Smooth muscle cell of the brain vasculature (primary cell): ENCODE measurements around the gene SEMA3F.
"Not testable (repeated sequence)": the region's sequence is repeated elsewhere in the genome, so short reads cannot be mapped to it uniquely, and the experiment has no call there.

Experiments
- DNase-seq: peaks from one replicate; pipeline ENCODE4 v3.0.0-alpha.2; 2012; ENCODE audit warnings: low read depth, low spot score

Gene SEMA3F

DNA sequence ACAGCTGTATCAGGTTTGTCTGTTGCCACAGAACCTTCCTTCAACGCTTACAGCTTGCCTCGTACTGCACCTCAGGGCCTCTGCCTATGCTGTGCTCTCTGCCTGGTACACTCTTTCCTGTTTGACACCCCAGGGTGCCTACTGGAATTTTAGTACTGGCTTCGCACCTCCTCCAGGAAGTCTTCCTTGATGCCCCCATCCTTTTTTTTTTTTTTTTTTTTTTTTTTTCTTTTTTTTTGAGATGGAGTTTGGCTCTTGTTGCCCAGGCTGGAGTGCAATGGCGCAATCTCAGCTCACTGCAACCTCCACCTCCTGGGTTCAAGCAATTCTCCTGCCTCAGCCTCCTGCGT lies 56.2 kb downstream of the SEMA3F start:
- not testable (repeated sequence) for DNase-seq

DNA sequence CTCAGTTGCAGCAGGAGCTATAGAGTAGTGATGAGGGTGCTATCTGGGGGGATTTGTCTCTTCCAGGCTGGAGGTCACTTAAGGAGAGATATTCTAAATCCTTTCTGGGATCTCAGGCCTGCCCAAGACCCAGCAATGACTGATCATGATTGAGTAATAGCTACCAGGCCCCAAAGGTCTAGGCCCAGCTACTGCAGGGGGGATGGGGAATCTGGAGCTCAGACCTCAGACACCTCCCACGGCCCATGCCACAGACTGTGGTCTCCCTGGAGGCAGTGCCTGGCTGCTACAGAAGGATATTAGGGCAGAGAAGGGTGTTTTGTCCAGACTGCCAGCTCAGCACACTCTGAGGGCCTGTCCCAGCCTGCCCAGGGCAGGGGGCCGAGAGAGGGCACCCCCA lies 56.8 kb downstream of the SEMA3F start:
- no peak for DNase-seq

DNA sequence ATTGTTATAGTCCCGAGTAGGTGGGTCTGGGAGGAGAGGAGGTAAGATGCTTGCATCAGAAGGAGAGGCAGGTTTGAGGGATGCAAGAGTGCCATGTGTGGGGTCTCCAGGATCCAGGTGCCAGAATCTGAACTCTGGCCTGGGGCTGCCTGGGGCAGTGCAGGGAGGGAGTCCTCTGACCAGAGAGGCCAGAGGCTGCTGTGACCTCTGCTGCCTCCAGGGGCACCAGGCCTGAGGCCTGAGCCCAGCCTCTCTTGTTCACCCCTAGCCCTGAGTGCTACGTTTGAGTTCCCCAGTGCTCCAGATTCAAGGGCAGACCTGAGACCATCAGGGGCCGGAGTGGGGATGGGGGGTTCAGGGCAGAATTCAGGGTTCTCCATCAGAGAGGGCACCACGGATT lies 57.4 kb downstream of the SEMA3F start:
- no peak for DNase-seq

DNA sequence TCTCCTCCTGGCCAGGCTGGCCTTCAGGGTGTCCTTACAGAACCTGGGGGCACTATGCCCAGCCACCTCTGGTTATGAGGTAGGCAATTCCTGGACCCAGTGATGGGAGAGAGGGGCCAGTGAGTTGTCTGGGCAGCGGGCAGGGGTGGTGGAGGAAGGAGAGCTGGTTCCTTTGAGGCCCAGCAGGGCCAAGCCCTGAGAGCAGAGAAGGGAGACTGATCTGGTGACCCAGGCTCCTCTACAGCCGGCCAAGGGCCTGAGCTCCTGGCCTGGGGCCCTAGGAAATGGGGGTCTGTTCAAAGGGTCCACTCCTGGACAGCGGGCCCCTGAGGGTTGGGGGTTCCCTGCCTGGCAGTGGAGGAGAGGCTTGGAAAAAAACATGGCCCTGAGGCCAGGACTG lies 57.8 kb downstream of the SEMA3F start:
- DNase-seq = no peak

DNA sequence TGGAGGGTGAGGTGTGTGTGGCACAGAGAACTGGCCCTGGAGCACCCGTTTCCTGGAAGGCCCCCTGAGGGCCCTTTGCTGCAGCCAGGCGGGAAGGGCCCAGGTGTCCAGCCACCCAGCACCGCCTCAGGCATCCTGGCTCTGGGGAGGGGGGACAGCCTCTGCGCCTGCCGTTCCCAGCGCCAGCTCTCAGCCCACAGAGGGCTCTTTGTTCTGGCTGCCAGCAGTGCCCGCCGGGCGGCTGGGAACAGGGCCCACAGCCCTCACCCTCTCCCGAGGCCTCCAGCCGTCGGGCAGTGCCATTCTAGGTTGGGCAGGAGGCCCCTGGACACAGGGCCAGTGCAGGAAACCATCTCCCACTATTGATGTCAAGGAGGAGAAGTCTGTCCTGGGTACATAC lies 58.2 kb downstream of the SEMA3F start:
- no peak for DNase-seq

DNA sequence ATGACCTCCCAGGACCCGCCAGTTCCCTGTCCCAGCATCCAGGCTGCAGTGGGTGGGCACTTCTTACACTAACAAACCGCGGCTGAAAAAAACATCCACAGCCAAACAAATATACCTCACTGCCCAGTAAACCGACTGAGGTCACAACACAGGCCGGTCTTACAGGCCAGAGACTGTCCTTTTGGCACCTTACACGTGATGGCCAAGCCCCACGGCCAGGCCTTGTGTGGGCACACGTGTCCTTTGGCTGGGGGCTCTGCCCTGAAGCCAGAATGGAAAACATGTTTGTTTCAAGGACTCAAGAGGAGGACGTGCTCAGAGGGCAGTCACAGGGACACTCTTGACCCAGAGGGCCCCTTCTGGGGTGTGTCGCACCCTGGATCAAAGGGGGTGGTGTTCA lies 59.7 kb downstream of the SEMA3F start:
- no peak for DNase-seq

DNA sequence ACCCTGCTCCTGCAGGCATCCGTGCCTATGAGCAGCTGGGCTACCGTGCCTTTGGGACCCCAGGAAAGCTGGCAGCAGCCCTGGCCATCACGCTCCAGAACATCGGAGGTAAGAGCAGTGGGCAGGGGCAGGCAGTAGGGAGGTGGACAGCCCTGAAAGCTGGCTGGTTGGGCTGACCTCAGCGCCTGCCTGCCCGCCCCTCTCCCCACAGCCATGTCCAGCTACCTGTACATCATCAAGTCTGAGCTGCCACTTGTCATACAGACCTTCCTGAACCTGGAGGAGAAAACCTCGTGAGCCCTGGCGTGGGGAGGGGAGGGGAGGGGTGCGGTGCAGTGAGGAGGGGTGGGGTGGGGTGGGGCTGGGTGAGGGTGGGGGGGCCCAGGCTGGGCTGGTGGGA lies 60.4 kb downstream of the SEMA3F start:
- DNase-seq = no peak

DNA sequence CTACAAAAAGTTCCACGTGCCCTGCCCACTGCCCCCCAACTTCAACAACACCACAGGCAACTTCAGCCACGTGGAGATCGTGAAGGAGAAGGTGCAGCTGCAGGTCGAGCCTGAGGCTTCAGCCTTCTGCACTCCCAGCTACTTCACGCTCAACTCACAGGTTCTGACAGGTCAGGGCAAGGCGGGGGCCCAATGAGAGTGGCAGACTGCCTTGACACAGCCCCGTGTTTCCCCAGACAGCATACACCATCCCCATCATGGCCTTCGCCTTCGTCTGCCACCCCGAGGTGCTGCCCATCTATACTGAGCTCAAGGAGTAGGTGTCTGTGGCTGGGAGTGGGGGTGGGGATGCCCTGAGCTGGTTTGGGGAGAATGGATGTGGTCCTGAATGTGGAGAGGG lies 62.6 kb downstream of the SEMA3F start:
- DNase-seq = no peak

DNA sequence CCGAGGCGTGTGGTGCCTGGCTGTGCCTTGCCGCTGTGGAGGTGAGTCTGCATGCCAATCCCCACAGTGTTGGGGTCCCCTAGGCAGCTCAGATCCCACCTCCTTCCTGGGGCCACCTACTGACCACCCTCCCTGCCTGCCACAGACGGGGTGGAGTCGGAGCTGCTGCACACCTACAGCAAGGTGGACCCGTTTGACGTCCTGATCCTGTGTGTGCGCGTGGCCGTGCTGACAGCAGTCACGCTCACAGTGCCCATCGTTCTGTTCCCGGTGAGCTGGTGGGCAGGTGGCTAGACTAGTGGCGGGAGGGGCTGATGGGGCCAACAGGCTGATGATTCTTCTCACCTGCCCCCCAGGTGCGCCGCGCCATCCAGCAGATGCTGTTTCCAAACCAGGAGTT lies 63.3 kb downstream of the SEMA3F start:
- no peak for DNase-seq

DNA sequence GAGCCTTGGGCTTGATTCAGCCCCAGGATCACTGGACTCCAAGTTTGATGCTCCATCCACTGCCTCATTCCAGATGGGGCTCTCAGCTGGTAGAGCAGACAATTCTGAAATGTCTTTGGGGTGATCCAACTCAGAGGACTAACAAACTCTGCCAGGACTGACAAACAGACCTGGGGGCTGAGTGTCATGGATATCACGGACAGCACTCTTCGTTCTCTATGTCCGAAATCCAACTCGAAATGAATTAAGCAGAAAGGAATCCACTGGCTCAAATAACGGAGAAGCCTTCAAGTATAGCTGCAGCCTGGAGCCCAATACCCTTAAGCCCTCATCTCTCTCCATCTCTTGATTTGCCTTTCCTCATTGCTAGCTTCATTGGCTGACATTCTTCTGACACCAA lies 64.2 kb downstream of the SEMA3F start:
- DNase-seq = no peak

DNA sequence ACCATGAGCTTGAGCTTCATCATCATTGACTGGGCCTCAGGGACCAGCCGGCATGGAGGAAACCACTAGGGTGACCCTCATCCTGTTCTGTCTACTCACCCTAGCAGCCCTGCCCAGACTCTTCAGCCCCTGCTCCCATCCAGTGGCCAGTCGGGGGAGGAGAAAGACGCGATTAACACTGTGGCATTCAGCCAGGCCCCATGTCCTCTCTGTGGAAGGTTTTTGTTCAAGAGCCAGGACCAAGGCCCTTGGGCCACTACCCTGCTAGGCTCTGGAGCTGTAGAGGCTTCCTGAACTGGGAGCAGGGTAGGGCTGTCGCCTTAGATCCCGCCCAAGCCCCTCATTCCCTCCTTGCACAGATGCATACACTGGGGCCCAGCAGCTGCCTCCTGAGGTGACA lies 65.0 kb downstream of the SEMA3F start:
- DNase-seq = no peak

DNA sequence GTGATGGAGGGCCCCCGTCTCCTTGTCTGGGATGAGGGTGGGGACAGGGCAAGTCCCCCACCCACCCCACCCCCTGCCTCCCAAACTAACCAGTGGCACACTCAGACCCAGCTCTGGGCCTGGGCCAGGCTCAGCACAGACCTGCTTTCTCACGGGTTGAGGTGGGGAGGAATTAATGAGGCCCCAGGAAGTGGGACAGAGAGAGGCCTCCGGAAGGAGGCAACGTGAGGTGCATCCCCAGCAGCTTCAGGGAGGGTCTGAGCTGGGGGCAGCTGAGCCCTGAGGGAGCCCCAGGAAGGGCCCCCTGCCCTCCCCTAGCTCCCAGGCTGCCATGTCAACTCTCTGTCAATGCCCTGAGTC lies 65.9 kb downstream of the SEMA3F start:
- no peak for DNase-seq

DNA sequence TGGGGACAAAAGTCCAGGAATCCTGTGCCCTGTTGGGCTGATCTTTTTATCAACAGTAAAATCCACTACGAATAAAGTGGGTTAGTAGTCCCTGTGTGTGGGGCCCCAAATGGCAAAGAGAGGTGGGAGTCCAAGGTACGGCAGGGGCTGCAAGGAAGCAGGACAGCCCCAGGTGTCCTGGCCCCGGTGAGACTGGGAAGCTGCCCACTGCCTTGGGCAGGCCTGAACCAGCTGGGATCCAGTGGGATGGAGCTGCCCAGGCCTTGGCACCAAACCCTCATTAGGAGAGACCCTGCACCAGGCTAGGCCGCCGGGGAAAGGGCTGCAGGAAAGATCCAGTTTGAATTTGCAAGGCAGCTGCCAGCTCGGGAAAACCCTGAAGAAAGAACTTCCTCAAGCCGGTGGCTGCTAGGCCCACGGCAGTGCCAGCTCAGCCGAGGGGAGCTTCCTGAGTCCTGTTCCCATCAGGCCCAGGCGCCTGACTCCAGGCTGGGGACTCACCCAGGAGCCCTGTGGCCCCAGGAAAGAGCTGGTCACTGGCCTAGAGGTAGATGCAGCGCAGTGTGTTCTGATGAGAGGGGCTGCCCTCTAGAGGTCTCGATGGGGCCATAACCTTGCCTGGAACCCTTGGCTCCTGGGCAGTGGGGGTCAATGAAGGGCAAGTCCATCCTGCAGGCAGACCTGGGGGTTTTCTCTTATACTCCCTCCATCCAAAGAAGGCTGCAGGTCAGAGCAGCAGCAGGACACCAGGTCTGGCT lies 66.5 kb downstream of the SEMA3F start:
- DNase-seq = no peak

DNA sequence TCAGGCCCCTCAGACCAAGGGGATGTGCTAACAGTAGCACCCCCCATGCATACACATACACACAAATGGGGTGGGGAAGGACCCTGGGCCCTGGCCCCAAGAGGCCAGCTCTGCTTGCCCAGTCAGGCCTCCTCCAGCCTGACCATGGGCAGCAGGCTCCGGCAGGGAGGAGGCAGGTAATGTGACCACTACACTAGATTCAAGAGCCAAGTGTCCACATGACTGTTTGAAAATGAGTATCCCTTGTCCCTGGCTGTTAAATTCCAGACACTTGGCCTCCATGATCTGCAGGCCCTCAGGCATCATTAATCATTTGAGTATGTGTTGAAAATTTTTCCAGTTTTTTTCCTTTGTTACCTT lies 67.0 kb downstream of the SEMA3F start:
- DNase-seq = no peak

DNA sequence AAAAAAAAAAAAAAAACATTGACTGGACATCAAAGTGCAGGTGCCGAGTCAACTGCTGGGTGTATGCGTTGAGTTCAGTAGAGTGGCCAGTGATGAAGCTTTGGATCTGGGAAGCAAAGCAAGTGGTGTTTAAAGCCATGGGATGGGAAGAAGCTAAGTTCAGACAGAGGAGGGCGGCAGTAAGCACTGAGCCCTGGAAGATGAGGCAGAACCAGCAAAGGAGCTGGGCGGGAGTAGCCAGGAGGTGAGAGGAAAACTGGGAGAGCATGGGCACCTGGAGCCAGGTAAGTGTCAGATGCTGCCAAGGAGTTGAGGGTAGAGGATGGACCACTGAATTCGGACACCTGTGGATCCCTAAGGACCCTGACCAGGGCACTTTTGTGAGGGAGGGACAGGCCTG lies 69.5 kb downstream of the SEMA3F start:
- no peak for DNase-seq

DNA sequence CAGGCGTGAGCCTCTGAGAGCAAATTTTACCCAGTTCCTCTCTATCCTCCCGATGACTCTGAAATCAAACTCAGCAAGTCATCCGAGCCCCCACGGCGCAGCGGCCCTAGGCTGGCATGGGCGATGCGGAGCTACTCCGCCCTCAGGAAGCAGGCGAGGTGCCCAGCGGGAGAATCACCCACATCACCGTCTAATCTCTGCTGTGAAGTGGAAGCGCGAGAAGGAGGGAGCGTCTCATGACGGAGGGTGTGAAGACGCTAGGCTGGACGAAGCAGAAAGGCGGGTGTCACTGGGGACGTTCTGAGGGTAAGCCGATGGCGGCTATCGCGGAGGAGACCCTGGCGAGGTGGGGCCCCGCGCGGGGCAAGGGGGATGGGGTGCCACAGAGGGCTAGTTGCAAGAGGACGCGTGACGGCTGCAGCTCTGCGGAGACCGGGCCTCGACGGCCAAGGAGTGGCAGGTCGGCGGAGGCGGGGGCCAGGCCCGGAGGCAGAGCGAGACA lies 71.8 kb downstream of the SEMA3F start:
- DNase-seq = no peak

DNA sequence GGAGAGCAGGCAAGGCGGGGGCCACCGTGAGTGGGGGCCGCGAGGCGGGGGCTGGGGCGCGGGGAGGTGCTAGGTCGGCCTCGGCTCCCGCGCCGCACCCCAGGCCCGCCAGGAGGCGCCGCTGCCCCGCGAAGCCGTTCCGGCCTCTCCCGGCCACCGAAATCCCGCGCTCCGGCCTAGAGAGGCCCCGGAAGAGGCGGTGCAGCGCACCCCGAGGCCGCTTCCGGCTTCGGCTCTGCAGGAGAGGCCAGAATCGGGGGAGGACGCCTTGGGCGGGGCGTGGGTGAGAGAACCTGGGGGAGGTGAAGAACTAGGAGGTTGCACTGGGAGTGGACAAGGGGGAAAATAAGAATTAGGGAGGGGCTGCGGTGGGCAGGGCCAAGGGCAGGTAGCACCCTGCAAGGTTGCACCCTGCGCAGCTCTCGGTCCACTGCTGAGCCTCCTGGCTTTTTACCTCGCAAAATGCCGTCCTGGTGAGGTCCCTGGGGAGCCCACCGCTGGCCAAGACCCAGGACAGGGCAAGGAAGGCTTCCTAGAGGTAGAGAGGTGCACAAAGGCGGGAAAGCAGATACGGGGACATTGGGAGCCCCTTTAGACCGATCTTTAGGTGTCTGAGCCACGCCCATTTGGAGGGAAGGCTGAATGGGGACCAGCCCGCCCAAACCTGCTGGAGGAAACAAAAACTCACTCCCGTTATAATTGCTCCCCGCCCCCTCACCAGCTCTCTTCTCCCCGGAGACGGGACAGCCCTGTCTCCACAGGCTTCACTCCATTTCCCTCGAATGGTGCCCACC lies 72.5 kb downstream of the SEMA3F start:
- DNase-seq = no peak

DNA sequence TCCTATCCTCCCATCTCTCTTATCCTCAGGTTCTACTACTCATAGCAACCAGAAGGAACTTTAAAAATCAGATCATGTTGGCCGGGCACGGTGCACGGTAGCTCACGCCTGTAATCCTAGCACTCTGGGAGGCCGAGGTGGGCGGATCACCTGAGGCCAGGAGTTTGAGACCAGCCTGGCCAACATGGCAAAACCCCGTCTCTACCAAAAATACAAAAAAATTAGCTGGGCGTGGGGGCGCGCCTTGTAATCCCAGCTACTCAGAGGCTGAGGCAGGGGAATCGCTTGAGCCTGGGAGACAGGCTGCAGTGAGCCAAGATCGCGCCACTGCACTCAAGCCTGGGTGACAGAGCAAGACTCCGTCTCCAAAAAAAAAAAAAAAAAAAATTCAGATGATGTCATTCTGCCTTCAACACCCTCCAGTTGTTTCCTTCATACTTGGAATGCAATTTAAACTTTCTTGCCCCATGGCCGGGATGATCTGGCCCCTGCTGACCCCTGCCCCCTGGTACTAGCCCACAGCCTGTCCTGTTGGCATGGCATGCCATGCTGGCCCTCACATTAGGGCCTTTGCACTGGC lies 73.2 kb downstream of the SEMA3F start:
- not testable (repeated sequence) for DNase-seq

DNA sequence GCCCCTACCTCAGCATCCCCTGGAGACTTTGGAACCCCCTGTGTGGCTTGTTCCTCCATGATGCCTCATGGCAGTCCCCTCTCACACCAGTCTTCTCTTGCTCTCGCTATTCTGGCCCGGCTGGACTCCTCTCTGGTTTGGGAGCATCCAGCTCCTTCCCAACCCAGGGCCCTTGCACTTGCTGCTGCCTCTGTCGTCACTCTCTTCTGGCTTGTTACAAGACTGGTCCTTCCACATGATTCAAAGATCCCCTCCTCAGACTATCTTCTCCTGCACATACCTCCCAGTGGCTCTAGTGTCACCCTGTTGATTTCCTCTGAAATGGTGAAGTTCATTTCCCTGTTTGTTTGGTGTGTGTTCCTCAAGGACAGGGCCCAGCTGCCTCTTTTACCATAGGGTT lies 74.4 kb downstream of the SEMA3F start:
- DNase-seq = no peak

DNA sequence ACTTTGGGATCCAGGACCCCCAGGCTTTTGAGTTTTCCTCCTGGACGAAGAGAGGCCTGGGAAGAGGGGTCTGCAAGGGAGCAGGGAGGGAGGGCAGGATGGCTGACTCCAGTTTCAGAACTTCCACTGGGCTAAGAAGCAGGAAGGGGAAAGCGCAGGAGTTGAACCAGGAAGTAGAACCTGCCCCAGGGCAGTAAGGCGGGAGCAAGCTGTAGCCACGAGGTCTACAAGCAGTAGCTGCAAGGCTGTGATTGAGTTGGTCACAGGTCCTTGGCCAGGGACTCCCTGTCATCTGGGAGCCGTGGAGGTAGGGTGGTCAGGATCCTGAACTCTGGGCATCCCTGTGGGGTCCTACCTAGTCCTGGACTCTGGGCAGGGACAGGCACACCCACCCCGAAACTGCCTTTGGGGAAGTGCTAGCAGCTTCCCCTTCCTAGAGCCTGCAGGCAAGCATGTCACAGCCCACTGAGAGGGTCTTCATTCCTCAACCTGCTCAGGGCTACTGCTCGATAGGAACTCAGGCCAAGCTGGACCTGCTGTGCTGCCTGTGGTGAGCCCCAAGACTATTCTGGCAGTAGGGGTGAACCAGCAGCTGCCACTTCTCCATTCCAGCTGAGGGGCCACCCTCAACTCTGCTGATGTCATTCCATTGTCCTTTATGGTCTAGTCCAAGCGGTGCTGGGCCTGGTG lies 75.1 kb downstream of the SEMA3F start:
- no peak for DNase-seq

DNA sequence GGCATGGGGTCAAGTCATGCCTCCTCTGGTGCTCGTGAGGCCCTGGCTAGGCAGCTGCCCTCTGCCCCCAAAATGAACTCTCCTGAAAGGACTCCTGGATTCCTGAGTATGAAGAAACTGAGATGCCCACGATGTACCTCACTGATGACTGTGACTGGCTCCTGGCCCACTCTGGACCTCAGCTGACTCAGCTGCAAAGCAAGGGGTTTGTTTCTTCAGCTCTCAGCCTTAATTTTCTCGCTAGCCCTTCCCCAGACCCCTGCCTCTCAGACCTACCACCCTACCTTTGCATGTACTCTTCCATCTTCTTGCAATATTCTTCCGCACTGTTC lies 75.6 kb downstream of the SEMA3F start:
- DNase-seq = no peak

DNA sequence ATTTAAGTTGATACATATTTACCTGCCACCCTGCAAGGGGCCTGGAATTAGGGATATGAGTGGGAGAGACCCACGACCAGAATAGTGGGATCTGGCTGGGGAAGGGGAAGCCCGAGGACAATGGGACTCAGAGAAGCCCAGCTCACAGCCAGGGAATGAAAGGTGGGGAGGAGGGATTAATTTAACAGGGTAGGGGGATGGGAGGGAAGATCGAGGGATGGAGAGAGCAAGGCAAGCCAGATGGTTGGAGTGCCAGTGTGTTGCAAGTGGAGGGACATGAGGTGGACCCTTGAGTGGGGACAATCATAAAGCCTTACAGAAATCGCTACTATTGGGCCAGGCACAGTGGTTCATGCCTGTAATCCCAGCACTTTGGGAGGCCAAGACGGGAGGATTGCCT lies 76.5 kb downstream of the SEMA3F start:
- DNase-seq = no peak

DNA sequence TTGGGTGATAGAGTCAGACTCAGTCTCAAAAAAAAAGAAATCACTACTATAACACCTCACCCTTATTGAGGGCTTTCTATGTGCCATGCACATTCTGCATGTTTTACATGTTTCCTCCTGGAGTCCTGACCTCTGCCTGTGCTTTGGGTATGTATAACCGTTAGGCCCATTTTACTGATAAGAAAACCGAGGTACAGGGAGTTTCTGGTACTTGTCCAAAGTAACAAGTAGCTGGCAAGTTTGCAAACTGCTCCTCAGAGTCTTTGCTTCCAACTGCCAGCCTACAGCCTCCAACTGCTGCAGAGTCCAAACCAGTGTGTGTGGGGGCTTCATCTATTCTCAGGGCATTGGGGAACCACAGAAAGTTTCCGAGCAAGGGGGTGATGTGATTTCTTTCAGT lies 77.2 kb downstream of the SEMA3F start:
- no peak for DNase-seq
